ENCODE results near the gene BAMBI. TPM values are rescaled to one million over a fixed set of nuclear protein-coding genes. Genes with fewer than 3 reads are reported as not detected.

The BAMBI gene
- total RNA-seq, 2 donors from 2014 or later, result 0.92 to 4.1 TPM

DNA sequence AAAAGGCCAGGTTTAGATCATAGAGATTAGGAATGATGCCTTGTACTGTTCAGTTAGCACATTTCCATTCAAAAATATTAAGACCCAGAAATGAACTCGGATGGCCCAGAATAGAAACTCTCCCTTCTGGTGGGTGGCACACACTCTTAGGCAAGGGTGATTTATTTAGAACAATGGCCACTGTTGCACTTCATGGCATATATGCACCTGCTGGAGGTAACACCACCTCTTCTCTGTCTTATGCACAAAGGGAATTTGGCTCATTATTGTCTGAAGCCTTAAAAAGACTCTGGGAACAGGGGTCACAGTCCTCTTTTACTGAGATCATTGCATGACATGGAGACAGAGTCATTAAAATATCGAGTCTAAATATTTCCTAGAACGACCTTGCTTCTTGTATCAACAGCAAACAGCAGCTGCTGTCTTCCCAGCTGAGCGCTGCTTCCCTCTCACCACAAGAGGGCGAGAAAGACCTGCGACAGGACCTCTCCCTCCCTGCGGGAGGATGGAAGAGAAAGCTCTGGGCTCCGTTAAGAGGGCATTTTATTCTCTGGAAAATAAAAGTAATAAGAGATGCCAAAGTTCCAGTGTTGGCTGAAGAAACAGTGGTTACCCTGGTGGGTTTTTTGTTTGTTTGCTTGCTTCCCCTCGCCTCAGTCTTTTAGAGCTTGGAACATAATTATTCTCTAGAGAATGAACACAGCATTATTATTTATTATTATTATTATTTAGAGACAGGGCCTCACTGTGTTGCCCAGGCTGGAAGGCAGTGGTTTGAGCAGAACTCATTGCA lies 13.5 kb upstream of the BAMBI start:
- H3K36me3 Mint-ChIP-seq (ENCODE audit: low read depth), result no peaks in the 10 kb centered on the region
- no peak overlapping the region for H3K4me3 Mint-ChIP-seq
- H3K9me3 ChIP-seq (ENCODE audit: control insufficient read depth, low read length, poor library complexity, severe bottlenecking), result no peaks in the 10 kb centered on the region
- H3K4me1 Mint-ChIP-seq, result peaks cover 8% of the 10 kb centered on the region
- H3K27ac Mint-ChIP-seq, result no peak overlapping the region
- peak; percentile 86 for ATAC-seq
- H3K27me3 Mint-ChIP-seq, result peaks cover 55% of the 10 kb centered on the region
- DNase-seq, result peak; percentile 21 to 54 (median 37)

DNA sequence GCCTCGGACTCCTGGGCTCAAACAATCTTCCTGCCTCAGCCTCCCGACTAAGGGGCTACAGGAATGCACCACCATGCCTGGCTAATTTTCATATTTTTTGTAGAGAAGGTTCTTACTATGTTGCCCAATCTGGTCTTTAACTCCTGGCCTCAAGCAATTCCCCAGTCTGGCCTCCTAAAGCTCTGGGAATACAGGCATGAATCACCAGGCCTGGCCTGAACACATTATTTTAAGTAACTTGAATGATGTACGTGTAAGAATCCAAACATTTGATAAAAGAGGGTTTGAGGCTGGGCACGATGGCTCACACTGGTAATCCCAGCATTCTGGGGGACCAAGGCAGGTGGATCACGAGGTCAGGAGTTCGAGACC lies 13.0 kb upstream of the BAMBI start:
- ATAC-seq (no peak), DNase-seq (no peak)
- Mint-ChIP-seq H3K27me3 (peaks cover 60% of the 10 kb centered on the region), H3K27ac (no peak overlapping the region), H3K4me1 (peaks cover 11% of the 10 kb centered on the region), H3K36me3 (ENCODE audit: low read depth) (no peaks in the 10 kb centered on the region), H3K4me3 (no peak overlapping the region)
- no peaks in the 10 kb centered on the region for H3K9me3 ChIP-seq (ENCODE audit: control insufficient read depth, low read length, poor library complexity, severe bottlenecking)

DNA sequence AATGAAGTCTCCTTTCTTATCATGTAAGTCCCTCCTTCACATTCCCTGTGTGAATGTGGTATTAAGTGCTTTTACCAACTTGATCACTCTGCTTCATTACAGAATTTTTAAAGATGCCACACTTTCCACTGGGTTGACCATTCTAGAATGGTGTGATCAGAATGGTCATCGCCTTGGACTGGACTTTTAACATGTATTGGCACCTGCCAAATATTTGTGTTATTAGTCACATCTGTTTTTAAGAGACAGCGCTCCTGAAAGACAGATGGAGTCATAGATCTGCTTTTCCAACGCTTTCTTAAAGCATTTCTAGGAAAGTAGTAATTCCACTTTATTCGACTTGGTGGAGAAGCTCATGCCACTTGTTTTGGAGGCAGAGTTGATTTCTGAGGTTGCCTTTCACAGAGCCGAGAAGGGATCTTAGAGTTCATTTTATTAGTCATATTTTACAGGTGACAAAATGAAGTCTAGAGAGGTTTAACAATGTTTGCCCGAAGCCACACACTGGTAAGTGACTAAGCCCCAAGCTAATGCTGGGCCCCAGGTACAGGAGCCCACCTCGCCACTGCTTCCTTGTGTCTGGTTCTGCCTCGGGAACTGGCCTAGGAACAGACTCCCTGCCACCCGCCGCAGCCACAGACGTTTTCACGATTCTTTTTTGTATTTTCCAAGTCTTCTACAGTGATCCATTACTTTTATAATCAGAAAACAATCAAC lies 10.4 kb upstream of the BAMBI start:
- DNase-seq (no peak), ATAC-seq (no peak)
- Mint-ChIP-seq H3K4me3 (no peak overlapping the region), H3K36me3 (ENCODE audit: low read depth) (no peaks in the 10 kb centered on the region), H3K27ac (no peak overlapping the region), H3K27me3 (peaks cover 76% of the 10 kb centered on the region), H3K4me1 (peaks cover 11% of the 10 kb centered on the region)
- no peaks in the 10 kb centered on the region for H3K9me3 ChIP-seq (ENCODE audit: control insufficient read depth, low read length, poor library complexity, severe bottlenecking)

DNA sequence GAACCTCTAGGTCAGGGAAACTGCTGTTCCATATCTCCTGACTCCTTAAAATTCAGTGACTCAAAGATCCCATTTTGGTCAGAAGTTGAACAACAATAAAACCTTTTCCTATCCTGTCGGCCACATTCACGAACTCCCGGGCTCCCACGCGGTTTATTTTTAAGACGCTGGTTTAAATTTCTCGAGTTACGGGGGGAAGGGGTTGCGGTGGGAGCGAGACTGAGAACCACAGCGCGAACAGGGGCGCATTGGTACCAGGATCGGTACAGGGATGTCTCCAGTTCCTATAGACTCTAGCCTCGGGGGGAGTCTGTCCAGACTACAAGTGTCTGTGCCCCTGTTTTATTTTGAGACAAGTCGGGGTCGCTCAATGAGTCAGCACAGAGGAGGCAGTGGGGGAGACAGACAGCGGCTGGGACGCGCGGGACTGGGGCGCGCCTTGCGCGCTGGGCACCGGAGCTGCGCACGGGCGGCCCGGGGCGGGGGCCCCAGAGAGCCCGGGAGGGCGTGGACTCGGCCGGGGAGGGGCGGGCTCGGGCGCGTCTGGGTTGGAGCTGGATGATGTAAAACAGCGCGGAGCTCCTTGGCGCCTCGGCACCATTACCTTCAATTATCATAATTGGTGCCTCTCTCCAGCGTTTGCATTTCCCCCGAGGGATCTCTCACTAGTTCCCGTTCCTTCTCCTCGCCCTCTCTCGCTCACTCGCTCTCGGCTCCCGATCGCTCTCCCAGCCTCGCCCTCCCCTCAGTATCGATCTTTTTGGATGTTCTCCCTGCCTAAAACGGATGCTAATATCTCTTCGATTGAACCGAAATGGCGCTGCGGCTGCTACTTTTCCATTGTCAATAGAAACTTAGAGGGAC lies 8.7 kb upstream of the BAMBI start:
- peak overlapping the region; percentile 58 for H3K4me3 Mint-ChIP-seq
- no peaks in the 10 kb centered on the region for H3K36me3 Mint-ChIP-seq (ENCODE audit: low read depth)
- peaks cover 80% of the 10 kb centered on the region for H3K27me3 Mint-ChIP-seq
- ATAC-seq, result peak; percentile 79
- H3K9me3 ChIP-seq (ENCODE audit: control insufficient read depth, low read length, poor library complexity, severe bottlenecking), result no peaks in the 10 kb centered on the region
- H3K27ac Mint-ChIP-seq, result no peak overlapping the region
- DNase-seq, result peak in 2 of 3 donors; percentile 11 to 40
- H3K4me1 Mint-ChIP-seq, result peaks cover 11% of the 10 kb centered on the region

DNA sequence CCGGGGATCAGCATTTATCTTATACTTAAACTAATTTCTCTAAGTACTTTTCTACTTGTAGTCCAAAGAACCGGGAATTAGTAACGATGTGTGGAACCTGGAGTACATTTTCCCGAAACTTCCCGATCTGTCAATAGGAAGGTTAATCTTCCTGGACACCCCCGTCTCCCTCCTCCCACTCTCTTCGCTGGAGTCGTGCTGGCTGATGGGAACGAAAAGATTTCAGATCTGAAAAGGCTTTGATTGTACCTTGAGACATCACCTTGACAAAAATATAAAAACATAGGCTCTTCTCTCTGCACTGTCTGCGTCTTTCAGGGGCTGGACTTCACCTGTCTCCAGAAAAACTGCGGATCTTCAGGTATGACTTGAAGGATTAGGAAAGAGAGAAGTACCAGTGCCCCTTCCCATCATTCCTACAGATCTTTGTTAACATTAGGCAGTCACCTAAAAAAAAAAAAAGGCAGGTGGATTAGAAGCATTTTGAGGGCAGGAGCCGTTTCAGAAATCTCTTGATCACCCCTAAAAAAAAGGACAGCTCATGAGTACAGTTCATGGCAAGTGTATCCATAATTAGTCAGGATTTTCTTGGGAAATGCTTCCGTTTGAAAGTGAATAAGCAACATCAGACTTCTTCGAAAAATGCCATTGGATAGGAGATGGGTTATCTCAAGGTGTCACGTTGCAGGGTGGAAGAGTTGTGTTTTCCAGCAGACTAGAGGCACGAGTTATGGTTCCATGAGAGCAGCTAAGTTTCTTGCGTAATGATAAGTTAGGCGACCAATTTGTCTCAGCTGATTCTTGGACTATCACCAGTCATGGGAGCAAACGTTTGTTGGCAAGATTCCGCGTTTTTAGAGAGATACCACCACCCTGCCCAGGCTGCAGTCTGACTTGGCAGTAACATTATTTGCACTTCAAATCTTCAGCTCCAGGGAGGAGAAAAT lies 7.8 kb upstream of the BAMBI start:
- Mint-ChIP-seq H3K36me3 (ENCODE audit: low read depth) (no peaks in the 10 kb centered on the region), H3K4me1 (peaks cover 9% of the 10 kb centered on the region), H3K4me3 (peak overlapping the region; percentile 59), H3K27ac (no peak overlapping the region), H3K27me3 (peaks cover 81% of the 10 kb centered on the region)
- ATAC-seq, result no peak
- DNase-seq, result no peak
- H3K9me3 ChIP-seq (ENCODE audit: control insufficient read depth, low read length, poor library complexity, severe bottlenecking), result no peaks in the 10 kb centered on the region

DNA sequence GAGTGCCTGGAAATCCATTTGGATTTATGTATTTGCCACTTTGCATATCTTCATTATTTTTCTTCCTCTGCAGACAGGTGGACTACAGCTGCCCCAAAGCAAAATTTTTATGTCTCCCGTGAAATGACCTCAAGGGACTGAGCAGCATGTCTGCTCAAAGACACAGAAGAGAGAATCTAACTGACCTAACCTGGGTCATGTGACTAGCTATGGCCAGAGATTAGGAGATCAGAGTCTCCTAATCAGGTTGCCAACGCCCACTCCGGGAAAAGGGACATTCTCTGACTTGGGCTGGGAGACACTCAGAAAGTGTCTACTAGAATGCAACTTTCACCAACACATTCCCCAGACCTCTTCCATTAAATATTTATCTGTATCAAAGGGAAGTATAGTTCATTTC lies 2.5 kb upstream of the BAMBI start:
- Mint-ChIP-seq H3K4me3 (no peak overlapping the region), H3K36me3 (ENCODE audit: low read depth) (peaks cover 4% of the 10 kb centered on the region), H3K27me3 (peaks cover 61% of the 10 kb centered on the region), H3K4me1 (peaks cover 14% of the 10 kb centered on the region), H3K27ac (no peak overlapping the region)
- DNase-seq, result no peak
- H3K9me3 ChIP-seq (ENCODE audit: control insufficient read depth, low read length, poor library complexity, severe bottlenecking), result no peaks in the 10 kb centered on the region
- ATAC-seq, result no peak

DNA sequence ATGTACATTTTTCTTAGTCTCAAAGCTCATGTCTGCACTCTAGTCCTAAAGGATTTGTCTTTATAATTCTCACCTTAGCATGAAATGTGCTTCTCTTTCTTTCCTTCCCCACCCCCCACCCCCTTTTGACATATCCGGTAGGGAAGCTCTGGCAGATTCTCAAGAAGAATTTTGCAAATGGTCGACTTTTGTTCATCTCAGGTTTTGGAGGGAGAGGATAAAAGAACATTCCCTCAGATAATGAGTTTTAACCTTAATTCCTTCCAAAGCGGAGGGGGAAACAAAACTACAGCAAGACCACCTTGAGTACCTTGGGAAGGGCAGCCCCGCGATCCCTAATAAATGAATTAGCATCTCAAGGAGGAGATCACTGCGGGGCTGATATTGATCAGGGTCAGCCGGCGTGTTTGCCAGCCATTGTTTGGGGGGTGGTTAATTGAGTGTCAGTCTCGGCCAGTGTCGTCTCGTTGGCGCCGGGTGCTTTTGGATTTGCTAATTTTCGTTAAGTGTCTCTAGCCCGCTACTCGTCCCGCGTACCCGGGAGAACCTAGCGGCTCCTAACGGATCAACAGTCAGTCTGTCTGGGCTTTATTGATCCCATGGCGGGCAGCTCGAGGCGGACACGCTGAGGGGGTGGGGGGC lies 874 bp upstream of the BAMBI start:
- no peaks in the 10 kb centered on the region for H3K9me3 ChIP-seq (ENCODE audit: control insufficient read depth, low read length, poor library complexity, severe bottlenecking)
- DNase-seq, result peak in 1 of 3 donors; percentile 14
- Mint-ChIP-seq H3K36me3 (ENCODE audit: low read depth) (peaks cover 4% of the 10 kb centered on the region), H3K27ac (no peak overlapping the region), H3K4me1 (peaks cover 21% of the 10 kb centered on the region), H3K27me3 (peaks cover 70% of the 10 kb centered on the region), H3K4me3 (peak overlapping the region; percentile 85)
- ATAC-seq, result no peak

DNA sequence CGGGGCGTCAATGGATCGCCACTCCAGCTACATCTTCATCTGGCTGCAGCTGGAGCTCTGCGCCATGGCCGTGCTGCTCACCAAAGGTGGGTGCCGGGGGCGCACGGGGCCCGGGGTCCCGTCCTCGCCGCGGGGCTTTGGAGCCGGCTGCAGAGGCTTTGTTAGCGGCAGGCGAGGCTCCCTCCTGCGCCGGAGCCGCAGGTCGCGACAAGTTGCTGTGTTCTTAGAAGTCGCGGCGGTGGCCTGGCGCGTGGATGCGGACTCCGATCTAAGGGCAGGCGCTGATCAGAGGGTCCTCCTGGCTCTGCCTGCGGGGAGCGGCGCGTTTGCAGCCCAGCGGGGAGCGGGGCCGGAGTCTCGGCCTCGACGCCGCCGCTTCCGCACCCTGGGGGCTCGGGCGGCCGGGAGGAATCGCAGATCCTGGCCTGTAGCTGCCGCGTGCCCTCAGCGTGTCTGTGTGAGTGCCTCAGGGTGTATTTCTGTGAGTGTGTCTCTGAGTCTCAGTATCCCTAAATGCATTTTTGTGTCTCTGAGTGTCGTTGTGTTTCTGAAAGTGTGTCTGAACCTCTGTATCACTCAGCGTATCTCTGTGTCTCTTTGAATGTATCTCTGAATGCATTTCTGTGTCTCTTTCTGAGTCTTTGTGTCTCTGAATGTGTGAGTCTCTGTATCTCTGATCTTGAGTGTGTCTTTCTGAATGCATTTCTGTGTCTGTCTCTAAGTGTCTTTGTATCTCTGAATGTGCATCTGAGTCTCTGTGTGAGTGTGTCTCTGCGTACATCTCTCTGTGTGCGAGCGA lies 766 bp downstream of the BAMBI start:
- ATAC-seq (no peak), DNase-seq (peak; percentile 6 to 20 (median 9))
- H3K36me3 Mint-ChIP-seq (ENCODE audit: low read depth), result peaks cover 4% of the 10 kb centered on the region
- peaks cover 21% of the 10 kb centered on the region for H3K4me1 Mint-ChIP-seq
- peak overlapping the region; percentile 90 for H3K4me3 Mint-ChIP-seq
- H3K27ac Mint-ChIP-seq, result peak overlapping the region; percentile 60
- H3K27me3 Mint-ChIP-seq, result peaks cover 71% of the 10 kb centered on the region
- H3K9me3 ChIP-seq (ENCODE audit: control insufficient read depth, low read length, poor library complexity, severe bottlenecking), result no peaks in the 10 kb centered on the region

DNA sequence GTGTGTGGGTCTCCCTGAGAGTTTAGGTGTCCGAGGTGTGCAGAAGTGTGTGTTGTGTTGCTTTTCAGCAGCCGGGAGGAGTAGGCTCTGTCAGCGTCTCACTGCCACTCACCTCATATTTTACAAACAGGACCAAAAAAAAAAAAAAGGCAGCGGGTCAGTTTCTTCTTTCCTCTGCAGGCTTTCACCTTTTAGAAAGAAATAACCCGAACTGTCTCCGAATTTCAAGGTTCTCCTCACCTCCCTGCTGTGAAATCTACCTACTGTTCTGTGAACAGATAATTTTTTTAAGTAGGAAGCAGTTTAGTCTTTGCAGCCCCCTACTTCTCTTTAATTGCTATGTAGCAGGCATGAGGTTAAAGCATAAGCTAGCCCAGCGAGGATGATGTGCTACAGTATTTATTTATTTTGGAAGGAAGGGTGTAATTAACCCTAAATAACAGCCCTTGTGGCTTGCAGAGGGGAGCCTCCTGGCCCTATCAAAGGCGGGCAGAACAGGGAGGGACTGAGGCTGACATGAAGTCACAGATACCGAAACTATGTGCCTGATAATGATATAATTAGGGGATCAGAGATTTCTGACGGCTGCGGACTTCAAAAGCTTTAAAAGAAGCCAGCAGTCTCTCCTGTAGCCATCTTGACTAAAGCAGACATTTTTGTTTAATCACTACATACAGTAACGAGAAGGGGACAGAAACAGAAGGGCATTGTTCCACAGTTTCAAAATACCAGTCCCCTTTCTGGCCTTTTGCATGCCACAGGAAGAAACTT lies 1.6 kb downstream of the BAMBI start:
- peaks cover 21% of the 10 kb centered on the region for H3K4me1 Mint-ChIP-seq
- H3K27me3 Mint-ChIP-seq, result peaks cover 69% of the 10 kb centered on the region

DNA sequence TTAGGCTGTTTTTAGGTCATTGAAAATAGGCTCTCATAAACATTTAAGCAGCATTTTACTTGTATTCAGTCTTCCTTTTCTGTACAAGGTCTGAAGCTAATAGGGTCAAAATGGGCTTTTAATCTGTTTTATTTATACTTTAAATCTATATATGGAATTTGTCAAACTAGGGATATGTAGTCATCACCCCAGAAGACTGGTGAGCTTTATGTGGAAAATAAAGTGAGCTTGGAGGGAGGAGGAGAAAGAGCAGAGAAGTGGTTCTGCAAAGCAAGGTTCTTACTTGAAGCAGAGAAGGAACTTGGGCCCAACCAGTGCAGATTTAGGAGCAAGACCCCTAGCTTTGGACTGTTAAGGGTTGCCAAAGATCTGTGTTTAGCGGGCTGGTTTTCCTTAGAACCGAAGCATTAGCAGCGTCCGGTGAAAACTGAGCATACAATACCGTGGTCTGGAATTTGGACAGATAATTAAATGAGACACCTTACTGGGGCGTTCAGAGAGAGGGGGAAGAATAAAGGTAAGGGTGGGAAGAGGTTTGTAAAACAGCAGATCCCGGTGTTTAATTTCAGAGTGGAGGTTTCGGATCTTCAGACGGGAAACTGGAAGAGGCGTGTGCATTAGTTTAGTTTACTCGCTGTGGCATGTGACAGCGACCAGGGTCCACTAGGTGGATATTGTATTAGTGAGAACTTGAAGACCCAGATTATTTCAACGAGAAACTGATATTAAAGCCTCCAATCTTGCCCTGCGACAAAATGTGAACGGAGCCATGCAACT lies 2.4 kb downstream of the BAMBI start:
- no peak for DNase-seq
- H3K9me3 ChIP-seq (ENCODE audit: control insufficient read depth, low read length, poor library complexity, severe bottlenecking), result no peaks in the 10 kb centered on the region
- Mint-ChIP-seq H3K27ac (no peak overlapping the region), H3K4me3 (peak overlapping the region; percentile 25), H3K27me3 (peaks cover 69% of the 10 kb centered on the region), H3K36me3 (ENCODE audit: low read depth) (peaks cover 4% of the 10 kb centered on the region), H3K4me1 (peaks cover 21% of the 10 kb centered on the region)
- ATAC-seq, result no peak

More for the DNA sequence above, 1.6 kb downstream of the BAMBI start:
- H3K9me3 ChIP-seq (ENCODE audit: control insufficient read depth, low read length, poor library complexity, severe bottlenecking), result no peaks in the 10 kb centered on the region
- Mint-ChIP-seq H3K4me3 (peak overlapping the region; percentile 90), H3K36me3 (ENCODE audit: low read depth) (peaks cover 4% of the 10 kb centered on the region), H3K27ac (peak overlapping the region; percentile 60)
- DNase-seq (no peak), ATAC-seq (no peak)
